ENCODE results near the gene ADM. TPM values are rescaled to one million over a fixed set of nuclear protein-coding genes. Genes with fewer than 3 reads are reported as not detected.

Gene ADM
- total RNA-seq, 1 experiment from 2014 or later, result 87.2 TPM

DNA sequence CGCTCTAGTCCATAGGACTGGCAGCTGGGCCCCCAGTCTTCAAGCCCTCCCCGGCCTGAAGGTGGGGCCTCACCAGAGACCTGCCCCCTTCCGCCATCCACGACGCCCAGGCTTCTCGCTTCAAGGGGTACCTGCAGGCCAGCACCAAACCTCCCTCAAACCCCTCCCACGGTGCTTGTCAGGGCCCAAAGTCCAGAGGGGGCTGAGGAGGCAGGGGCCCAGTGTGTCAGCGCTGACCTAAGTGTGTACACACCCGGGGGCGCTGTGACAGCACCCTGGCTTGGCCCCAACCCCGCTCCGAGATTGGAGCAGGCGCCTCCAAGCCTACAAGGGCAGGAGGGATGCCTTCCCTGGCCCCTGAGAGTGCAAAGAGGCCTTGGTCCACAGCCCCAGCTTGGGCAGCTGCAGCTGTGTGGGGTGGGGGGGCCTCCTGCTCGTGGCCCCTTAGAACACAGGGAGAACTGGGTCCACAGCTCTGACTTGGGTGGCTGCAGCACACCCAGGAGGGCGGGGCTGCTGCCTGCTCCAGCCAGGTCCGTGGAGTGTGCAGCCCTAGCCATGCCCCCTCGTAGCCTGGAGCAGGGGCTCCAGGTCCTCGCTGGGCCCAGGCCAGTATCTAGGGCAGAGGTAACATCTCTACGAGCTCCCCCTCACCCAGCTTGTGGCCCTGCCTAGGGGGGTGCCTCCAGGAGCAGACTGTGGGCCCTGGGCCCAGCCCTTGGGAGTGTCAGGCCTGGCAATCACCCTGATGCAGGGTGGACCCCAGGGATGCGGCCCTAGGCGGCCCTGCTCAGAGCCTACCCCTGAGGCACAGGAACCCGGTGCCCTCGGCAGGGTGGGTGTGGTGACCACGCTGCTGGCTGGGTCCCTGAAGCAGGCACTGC is 15.8 kb upstream of the ADM start:
- H3K27me3 ChIP-seq (ENCODE audit: insufficient read depth, low read length), result no peaks in the 10 kb centered on the region
- H3K4me3 ChIP-seq (replicated peaks in 1 of 2; ENCODE audit: low read depth in 1 of 2, low read length in 2 of 2), result no peak overlapping the region
- H3K36me3 ChIP-seq (ENCODE audit: control insufficient read depth in 1 of 2, insufficient read depth in 2 of 2, low read length in 2 of 2), result no peaks in the 10 kb centered on the region
- CTCF ChIA-PET, result no interaction called here
- ATAC-seq (no peak), DNase-seq (ENCODE audit: low read depth, low spot score) (no peak)
- BruUV-seq (replicated peaks), result no TSS peak
- peaks cover 0 to 11% of the 10 kb centered on the region in 2 experiments; a peak in 2 of 4 replicates for H3K4me1 ChIP-seq (ENCODE audit: control insufficient read depth in 1 of 2, insufficient read depth in 2 of 2, low read length in 2 of 2)
- no peak overlapping the region for H3K9ac ChIP-seq (ENCODE audit: low read length)
- H3K4me2 ChIP-seq (ENCODE audit: low read length), result no peak overlapping the region
- POLR2A ChIA-PET, result interaction anchor here (1.0 to 2.5 kb wide), 2 partner anchors 14 to 15 kb away, joined by 4 to 7 read pairs; partner anchors contain the start of gene ADM
- H3K9me2 ChIP-seq (ENCODE audit: insufficient read depth), result no peaks in the 10 kb centered on the region
- RAD21 ChIA-PET (ENCODE audit: low non-redundant PET in 1 of 2, low total read pairs in 2 of 2, uncharacterized antibody in 2 of 2, unreplicated experiment in 2 of 2), result no interaction called here
- no peaks in the 10 kb centered on the region for H4K20me1 ChIP-seq (ENCODE audit: insufficient read depth)
- H3K79me2 ChIP-seq (ENCODE audit: insufficient read depth, low read length), result peaks cover 68% of the 10 kb centered on the region
- no peaks in the 10 kb centered on the region for H3K9me3 ChIP-seq (ENCODE audit: control insufficient read depth in 1 of 2, insufficient read depth in 1 of 2, low read depth in 1 of 2, low read length in 2 of 2)
- TF ChIP-seq POLR2AphosphoS5 (IDR thresholded peaks at IDR 0.05; ENCODE audit: low read depth, low read length), result no peak
- no peak for TF ChIP-seq YY1 (IDR thresholded peaks at IDR 0.05; ENCODE audit: extremely low read depth, insufficient replicate concordance, low read depth, low read length)
- TF ChIP-seq EZH2 (IDR thresholded peaks at IDR 0.05), result no peak
- TF ChIP-seq CBX3 (IDR thresholded peaks at IDR 0.05; ENCODE audit: low read depth), result no peak
- TF ChIP-seq, protein P1, sequence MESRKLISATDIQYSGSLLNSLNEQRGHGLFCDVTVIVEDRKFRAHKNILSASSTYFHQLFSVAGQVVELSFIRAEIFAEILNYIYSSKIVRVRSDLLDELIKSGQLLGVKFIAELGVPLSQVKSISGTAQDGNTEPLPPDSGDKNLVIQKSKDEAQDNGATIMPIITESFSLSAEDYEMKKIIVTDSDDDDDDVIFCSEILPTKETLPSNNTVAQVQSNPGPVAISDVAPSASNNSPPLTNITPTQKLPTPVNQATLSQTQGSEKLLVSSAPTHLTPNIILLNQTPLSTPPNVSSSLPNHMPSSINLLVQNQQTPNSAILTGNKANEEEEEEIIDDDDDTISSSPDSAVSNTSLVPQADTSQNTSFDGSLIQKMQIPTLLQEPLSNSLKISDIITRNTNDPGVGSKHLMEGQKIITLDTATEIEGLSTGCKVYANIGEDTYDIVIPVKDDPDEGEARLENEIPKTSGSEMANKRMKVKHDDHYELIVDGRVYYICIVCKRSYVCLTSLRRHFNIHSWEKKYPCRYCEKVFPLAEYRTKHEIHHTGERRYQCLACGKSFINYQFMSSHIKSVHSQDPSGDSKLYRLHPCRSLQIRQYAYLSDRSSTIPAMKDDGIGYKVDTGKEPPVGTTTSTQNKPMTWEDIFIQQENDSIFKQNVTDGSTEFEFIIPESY (IDR thresholded peaks at IDR 0.05; ENCODE audit: extremely low read depth, insufficient replicate concordance, low read length), result no peak
- H3K27ac ChIP-seq (ENCODE audit: low read depth, low read length), result no peak overlapping the region; the same call in 1 of the 2 replicates
- no peak overlapping the region for H2AFZ ChIP-seq (ENCODE audit: low read depth, low read length, poor library complexity, severe bottlenecking)
- intact Hi-C loops (cut with micrococcal nuclease), result no loop called here
